ENCODE results near the gene NR2C1. TPM values are rescaled to one million over a fixed set of nuclear protein-coding genes. Genes with fewer than 3 reads are reported as not detected.

NR2C1 gene
- total and polyA plus RNA-seq, 2 donors from 2014 or later = 26.6 to 31.1 TPM

DNA sequence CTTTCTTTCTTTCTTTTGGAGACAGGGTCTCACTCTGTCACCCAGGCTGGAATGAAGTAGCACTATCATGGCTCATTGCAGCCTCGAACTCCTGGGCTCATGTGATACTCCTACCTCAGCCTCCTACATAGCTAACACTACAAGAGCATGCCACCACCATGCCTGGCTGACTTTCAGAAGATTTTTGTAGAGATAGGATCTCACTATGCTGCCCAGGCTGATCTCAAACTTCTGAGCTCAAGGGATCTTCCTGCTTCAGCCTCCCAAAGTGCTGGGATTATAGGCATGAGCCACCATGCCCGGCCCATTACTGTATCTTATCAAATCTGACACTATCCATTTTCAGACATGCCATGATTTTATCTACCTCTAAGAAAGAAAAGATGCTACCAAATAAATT lies 101.5 kb downstream of the NR2C1 start:
- Histone ChIP-seq H3K9ac (ENCODE audit: low read length in 3 of 3) (no peak overlapping the region), H3K4me1 (ENCODE audit: control insufficient read depth in 2 of 3, insufficient read depth in 2 of 3, low read depth in 1 of 3, low read length in 3 of 3) (no peaks in the 10 kb centered on the region), H3K27ac (ENCODE audit: low read depth in 2 of 2, low read length in 2 of 2) (no peak overlapping the region), H3K27me3 (ENCODE audit: control insufficient read depth, insufficient read depth, low read length) (no peaks in the 10 kb centered on the region), H3K4me3 (ENCODE audit: low read length in 3 of 3) (no peak overlapping the region), H3K36me3 (ENCODE audit: control insufficient read depth in 2 of 3, insufficient read depth in 3 of 3, low read length in 3 of 3) (peaks cover 0 to 11% (median 0%) of the 10 kb centered on the region in 3 donors), H3K9me3 (ENCODE audit: control insufficient read depth in 2 of 3, insufficient read depth in 1 of 3, low read length in 3 of 3) (no peaks in the 10 kb centered on the region)
- no peak for DNase-seq
- TF ChIP-seq, protein P1, sequence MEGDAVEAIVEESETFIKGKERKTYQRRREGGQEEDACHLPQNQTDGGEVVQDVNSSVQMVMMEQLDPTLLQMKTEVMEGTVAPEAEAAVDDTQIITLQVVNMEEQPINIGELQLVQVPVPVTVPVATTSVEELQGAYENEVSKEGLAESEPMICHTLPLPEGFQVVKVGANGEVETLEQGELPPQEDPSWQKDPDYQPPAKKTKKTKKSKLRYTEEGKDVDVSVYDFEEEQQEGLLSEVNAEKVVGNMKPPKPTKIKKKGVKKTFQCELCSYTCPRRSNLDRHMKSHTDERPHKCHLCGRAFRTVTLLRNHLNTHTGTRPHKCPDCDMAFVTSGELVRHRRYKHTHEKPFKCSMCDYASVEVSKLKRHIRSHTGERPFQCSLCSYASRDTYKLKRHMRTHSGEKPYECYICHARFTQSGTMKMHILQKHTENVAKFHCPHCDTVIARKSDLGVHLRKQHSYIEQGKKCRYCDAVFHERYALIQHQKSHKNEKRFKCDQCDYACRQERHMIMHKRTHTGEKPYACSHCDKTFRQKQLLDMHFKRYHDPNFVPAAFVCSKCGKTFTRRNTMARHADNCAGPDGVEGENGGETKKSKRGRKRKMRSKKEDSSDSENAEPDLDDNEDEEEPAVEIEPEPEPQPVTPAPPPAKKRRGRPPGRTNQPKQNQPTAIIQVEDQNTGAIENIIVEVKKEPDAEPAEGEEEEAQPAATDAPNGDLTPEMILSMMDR (IDR thresholded peaks at IDR 0.05; ENCODE audit: borderline replicate concordance, extremely low read depth, insufficient read depth) = no peak
- intact Hi-C loops (cut with DNase I) = no loop called here
- no peak for FAIRE-seq

DNA sequence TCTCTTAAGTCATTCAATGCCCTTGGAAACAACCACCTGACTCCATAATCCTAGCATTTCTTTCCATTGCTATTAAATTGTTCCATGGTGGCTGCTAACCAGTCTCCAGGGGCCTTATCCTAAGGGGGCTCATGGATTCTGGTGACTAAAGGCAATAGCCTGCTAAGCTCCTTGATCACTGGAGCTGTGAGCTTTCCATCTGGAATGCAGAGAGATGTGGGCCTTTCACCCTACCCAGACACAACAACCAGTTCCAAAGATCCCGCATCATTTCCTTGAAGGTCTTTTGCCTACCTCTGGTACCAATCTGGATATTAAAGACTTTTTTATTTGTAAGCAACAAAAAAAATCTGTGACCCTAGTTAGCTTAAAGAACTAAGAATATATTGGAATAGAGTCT lies 102.9 kb downstream of the NR2C1 start:
- Histone ChIP-seq H3K36me3 (ENCODE audit: control insufficient read depth in 2 of 3, insufficient read depth in 3 of 3, low read length in 3 of 3) (peaks cover 0 to 11% (median 0%) of the 10 kb centered on the region in 3 donors), H3K4me3 (ENCODE audit: low read length in 3 of 3) (no peak overlapping the region), H3K27me3 (ENCODE audit: control insufficient read depth, insufficient read depth, low read length) (no peaks in the 10 kb centered on the region), H3K9ac (ENCODE audit: low read length in 3 of 3) (no peak overlapping the region), H3K4me1 (ENCODE audit: control insufficient read depth in 2 of 3, insufficient read depth in 2 of 3, low read depth in 1 of 3, low read length in 3 of 3) (no peaks in the 10 kb centered on the region), H3K27ac (ENCODE audit: low read depth in 2 of 2, low read length in 2 of 2) (no peak overlapping the region), H3K9me3 (ENCODE audit: control insufficient read depth in 2 of 3, insufficient read depth in 1 of 3, low read length in 3 of 3) (no peaks in the 10 kb centered on the region)
- intact Hi-C loops (cut with DNase I) = no loop called here
- no peak for FAIRE-seq
- TF ChIP-seq, protein P1 (IDR thresholded peaks at IDR 0.05; ENCODE audit: borderline replicate concordance, extremely low read depth, insufficient read depth) = no peak
- DNase-seq = no peak

Other genes with a start within 250 kb of the NR2C1 start
- 79.0 TPM for gene NDUFA12, start 69.9 kb downstream of the NR2C1 start, total RNA-seq
- gene NDUFA12, start 69.9 kb downstream of the NR2C1 start, polyA plus RNA-seq (ENCODE audit: insufficient read depth, low read depth, low replicate concordance) = 246 TPM
- gene FGD6, start 143.8 kb upstream of the NR2C1 start, total RNA-seq = 19.8 TPM
- gene FGD6, start 143.8 kb upstream of the NR2C1 start, polyA plus RNA-seq (ENCODE audit: insufficient read depth, low read depth, low replicate concordance) = 1.2 TPM
- 69.0 TPM for gene VEZT, start 144.2 kb upstream of the NR2C1 start, total RNA-seq
- 24.8 TPM for gene VEZT, start 144.2 kb upstream of the NR2C1 start, polyA plus RNA-seq (ENCODE audit: insufficient read depth, low read depth, low replicate concordance)

All from kidney (tissue), 14 donors.